ENCODE measurements around the gene PAK2. TPM values are rescaled to one million over a fixed set of nuclear protein-coding genes. Genes with fewer than 3 reads are reported as not detected.

PAK2 gene
- total and polyA plus RNA-seq, 9 of the 15 experiments (the other 6 are each of a cell fraction or from before 2014, with no cell fraction given): 13.2 to 72.4 (median 35.7) TPM

- TF ChIP-seq, protein P1, sequence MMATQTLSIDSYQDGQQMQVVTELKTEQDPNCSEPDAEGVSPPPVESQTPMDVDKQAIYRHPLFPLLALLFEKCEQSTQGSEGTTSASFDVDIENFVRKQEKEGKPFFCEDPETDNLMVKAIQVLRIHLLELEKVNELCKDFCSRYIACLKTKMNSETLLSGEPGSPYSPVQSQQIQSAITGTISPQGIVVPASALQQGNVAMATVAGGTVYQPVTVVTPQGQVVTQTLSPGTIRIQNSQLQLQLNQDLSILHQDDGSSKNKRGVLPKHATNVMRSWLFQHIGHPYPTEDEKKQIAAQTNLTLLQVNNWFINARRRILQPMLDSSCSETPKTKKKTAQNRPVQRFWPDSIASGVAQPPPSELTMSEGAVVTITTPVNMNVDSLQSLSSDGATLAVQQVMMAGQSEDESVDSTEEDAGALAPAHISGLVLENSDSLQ (IDR thresholded peaks at IDR 0.05): peak; percentile 59
- TF ChIP-seq, protein P2, sequence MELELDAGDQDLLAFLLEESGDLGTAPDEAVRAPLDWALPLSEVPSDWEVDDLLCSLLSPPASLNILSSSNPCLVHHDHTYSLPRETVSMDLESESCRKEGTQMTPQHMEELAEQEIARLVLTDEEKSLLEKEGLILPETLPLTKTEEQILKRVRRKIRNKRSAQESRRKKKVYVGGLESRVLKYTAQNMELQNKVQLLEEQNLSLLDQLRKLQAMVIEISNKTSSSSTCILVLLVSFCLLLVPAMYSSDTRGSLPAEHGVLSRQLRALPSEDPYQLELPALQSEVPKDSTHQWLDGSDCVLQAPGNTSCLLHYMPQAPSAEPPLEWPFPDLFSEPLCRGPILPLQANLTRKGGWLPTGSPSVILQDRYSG (tag; conservative IDR thresholded peaks at IDR 0.05; ENCODE audit: low read depth): no peak
- TF ChIP-seq CCNT2 (IDR thresholded peaks at IDR 0.05; ENCODE audit: borderline replicate concordance, extremely low read depth, insufficient read length, low read depth, low read length): peak; percentile 48
- TF ChIP-seq MYC (IDR thresholded peaks at IDR 0.05; ENCODE audit: low read depth, low read length): 0 out of 2 replicates have a peak, but pooled peaks have one; percentile 33
- TF ChIP-seq MYC (CRISPR knock-in tag; IDR thresholded peaks at IDR 0.05; ENCODE audit: borderline replicate concordance, low read depth): no peak
- TF ChIP-seq SAFB (IDR thresholded peaks at IDR 0.05; ENCODE audit: borderline replicate concordance, low read depth, low read length): no peak
- TF ChIP-seq SPI1 (IDR thresholded peaks at IDR 0.05; ENCODE audit: borderline replicate concordance, low read depth, low read length): no peak
- TF ChIP-seq ZNF431 (CRISPR knock-in tag; IDR thresholded peaks at IDR 0.05): 0 out of 2 replicates have a peak, but pooled peaks have one; percentile 30
- no peak for TF ChIP-seq HOMEZ (CRISPR knock-in tag; IDR thresholded peaks at IDR 0.05)
- no peak for TF ChIP-seq CREB1 (IDR thresholded peaks at IDR 0.05)
- no peak for TF ChIP-seq CREB1 (CRISPR knock-in tag; IDR thresholded peaks at IDR 0.05)
- TF ChIP-seq ZNF511 (CRISPR knock-in tag; IDR thresholded peaks at IDR 0.05): peak; percentile 58; the same call in 1 of the 2 replicates
- 0 out of 4 replicates have a peak, but pooled peaks of 1 of the 2 experiments have one; percentile 3 for TF ChIP-seq UBTF (IDR thresholded peaks at IDR 0.05; ENCODE audit: borderline replicate concordance in 1 of 2, low read depth in 2 of 2, low read length in 2 of 2)
- TF ChIP-seq, protein P3, sequence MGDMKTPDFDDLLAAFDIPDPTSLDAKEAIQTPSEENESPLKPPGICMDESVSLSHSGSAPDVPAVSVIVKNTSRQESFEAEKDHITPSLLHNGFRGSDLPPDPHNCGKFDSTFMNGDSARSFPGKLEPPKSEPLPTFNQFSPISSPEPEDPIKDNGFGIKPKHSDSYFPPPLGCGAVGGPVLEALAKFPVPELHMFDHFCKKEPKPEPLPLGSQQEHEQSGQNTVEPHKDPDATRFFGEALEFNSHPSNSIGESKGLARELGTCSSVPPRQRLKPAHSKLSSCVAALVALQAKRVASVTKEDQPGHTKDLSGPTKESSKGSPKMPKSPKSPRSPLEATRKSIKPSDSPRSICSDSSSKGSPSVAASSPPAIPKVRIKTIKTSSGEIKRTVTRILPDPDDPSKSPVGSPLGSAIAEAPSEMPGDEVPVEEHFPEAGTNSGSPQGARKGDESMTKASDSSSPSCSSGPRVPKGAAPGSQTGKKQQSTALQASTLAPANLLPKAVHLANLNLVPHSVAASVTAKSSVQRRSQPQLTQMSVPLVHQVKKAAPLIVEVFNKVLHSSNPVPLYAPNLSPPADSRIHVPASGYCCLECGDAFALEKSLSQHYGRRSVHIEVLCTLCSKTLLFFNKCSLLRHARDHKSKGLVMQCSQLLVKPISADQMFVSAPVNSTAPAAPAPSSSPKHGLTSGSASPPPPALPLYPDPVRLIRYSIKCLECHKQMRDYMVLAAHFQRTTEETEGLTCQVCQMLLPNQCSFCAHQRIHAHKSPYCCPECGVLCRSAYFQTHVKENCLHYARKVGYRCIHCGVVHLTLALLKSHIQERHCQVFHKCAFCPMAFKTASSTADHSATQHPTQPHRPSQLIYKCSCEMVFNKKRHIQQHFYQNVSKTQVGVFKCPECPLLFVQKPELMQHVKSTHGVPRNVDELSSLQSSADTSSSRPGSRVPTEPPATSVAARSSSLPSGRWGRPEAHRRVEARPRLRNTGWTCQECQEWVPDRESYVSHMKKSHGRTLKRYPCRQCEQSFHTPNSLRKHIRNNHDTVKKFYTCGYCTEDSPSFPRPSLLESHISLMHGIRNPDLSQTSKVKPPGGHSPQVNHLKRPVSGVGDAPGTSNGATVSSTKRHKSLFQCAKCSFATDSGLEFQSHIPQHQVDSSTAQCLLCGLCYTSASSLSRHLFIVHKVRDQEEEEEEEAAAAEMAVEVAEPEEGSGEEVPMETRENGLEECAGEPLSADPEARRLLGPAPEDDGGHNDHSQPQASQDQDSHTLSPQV (IDR thresholded peaks at IDR 0.05): peak; percentile 44; the same call in 1 of the 2 replicates
Observed at GRCh38 chr3:196712514-196713413, 26.9 kb upstream of the PAK2 start (continued).
